Stimulated activated CD4-positive, alpha-beta T cell treated with anti-CD3 and anti-CD28 coated beads, TNF-alpha, amount 100 ng/mL, for 24 hours (primary cell): ENCODE data around the gene DNAJC25.
"Not testable (repeated sequence)": the region's sequence is repeated elsewhere in the genome, so short reads cannot be mapped to it uniquely, and the experiment has no call there.

Experiments
- DNase-seq, 3 experiments: peaks; one replicate each; pipeline ENCODE4 v3.0.0-alpha.2; 2020; ENCODE audit warnings: low read depth in 3 of 3

Gene DNAJC25

DNA sequence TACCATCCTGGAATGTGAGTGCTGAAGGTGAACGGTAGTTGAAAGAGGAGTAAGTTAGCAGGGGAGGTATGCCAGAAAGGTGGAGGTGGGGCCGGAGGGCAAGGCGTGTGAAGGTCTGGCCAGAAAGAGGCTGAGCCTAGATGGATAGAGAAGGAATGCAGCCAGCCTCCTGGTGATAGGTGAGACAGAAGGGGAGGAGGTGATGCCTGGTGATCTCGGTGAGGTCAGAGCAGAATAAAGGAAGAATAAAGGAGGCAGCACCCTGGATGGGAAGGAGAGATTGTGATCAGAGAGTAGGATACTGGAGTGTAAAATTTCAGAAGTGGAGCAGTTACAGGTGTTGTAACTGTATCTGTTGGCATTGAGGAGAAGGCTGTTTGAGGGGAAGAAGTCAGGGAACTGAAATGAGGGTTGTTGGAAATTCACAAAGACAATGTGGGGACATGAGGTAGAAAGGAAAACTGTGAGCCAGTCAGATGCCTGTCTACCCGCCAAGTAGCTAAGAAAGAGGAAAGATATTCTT lies 32.2 kb downstream of the DNAJC25 start:
- DNase-seq = no peak

DNA sequence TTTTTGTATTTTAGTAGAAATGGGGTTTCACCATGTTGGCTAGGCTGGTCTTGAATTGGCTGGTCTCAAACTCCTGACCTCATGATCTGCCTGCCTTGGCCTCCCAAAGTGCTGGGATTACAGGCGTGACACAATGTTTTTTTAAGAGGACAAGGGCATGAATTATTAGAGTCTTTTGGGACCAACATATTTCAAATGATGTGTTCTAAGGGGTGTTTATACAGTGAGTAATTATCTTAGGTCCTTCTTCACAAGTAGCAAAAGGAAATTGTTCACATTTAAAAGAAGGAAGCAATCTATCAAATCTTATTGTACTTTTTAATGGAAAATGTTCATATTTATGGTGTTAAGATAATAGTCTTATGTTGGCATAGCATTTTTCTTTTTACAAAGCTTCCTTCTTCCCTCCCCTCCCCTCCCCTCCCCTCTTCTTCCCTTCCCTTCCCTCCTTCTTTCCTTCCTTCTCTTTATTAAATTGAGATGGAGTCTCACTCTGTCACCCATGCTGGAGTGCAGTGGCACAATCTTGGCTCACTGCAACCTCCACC lies 37.0 kb downstream of the DNAJC25 start:
- DNase-seq = no peak

DNA sequence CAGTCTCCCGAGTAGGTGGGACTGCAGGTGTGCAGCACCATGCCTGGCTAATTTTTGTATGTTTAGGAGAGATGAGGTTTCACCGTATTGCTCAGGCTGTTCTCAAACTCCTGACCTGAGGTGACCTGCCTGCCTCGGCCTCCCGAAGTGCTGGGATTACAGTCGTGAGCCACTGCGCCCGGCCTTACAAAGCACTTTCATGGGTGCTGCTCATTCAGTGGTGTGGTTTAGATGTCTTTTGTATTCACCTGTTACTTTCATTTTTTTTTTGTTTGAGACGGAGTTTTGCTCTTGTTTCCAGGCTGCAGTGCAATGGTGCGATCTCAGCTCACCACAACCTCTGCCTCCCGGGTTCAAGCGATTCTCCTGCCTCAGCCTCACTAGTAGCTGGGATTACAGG lies 37.5 kb downstream of the DNAJC25 start:
- not testable (repeated sequence) for DNase-seq

DNA sequence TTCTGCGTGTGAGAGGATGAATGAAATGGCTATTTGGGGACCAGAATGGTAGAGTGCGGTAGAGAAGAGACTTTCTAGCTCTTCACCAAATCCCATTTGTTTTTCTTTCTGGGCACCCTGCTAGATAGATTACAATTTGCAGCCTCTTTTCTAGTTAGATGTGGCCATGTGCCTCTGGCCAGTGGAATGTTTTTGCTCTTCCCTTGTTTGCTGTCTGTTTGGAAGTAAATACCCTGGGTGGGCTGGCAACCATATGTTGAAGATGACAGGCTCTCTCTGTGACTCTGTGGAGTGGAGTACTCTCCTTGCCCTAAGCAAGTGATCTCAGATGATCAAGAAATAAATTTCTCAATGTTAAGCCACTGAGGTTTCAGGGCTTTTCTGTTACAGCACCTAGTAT lies 43.2 kb downstream of the DNAJC25 start:
- no peak for DNase-seq

- DNase-seq = no peak
Measured at GRCh38 chr9:111676116-111676515, 45.0 kb downstream of the DNAJC25 start.

DNA sequence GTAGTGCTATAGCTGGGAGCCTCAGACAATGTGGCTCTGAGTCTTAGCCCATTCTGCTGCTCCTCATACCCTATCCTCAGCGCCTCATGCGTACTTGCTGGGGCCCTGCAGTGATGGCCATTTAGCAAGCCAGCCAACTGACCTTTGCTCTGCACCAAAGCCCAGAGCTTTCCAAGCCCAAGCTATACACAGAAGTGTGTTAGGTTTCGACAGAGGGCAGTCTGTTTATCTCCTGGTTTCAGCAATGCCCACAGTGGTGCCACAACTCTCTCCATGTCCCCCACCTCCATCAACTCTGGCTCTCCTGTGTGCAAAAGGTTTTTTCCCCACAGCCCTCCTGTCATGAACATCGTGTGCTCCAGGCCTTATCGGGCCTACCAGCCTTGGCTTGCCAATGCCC lies 47.2 kb downstream of the DNAJC25 start:
- DNase-seq = no peak

DNA sequence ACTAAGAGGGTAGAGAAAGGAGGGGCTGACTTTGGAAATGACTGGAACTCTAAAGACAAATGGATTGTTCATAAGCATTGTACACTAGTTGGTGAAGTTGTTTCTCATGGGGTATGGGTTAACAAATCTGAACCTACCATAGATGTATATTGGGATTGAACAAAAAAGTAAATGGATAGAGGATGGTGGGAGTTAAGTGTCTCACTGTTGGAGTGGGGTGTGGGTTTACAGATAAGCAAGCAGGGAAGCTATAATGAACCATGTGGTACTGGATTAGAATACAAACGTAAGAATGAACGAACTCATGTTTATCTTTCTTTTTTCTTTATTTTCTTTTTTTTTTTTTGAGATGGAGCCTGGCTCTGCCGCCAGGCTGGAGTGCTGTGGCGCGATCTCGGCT lies 48.1 kb downstream of the DNAJC25 start:
- no peak for DNase-seq

GRCh38 chr9:111683392-111683791 lies 52.3 kb downstream of the DNAJC25 start:
- no peak for DNase-seq

- DNase-seq = no peak
Measured at GRCh38 chr9:111691672-111692329, 60.7 kb downstream of the DNAJC25 start.

- DNase-seq = no peak
Measured at GRCh38 chr9:111696796-111697195, 65.7 kb downstream of the DNAJC25 start.

DNA sequence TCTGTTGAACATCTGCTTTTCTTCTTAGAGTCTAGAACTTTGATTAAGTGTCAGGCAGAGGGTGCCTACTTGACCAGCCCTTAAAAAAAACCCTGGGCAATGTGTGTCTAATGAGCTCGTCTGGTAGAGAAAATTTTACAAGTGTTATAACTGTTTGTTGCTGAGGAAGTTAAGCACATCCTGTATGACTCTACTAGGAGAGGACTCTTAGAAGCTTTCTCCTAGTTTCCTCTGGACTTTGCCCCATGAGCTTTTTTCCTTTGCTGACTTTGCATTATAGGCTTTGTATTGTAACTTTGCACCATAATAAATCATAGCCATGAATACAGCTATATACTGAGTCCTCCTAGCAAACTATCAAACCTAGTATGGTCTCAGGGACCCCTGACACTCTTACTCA lies 69.6 kb downstream of the DNAJC25 start:
- no peak for DNase-seq
